Peyer's patch (tissue), 4 donors: ENCODE measurements around the gene RERE. TPM values are rescaled to one million over a fixed set of nuclear protein-coding genes. Genes with fewer than 3 reads are reported as not detected.

ENCODE experiments used
- DNase-seq, 3 donors: peaks; one replicate each; pipeline ENCODE4 v3.0.0-alpha.2; 2017 to 2019
- H3K27ac ChIP-seq, 4 donors: fragments of 200-600 bp; sonication (generic); one replicate each; pipeline ENCODE4 v1.5.1; 2016 to 2019
- H3K27me3 ChIP-seq, 2 donors: fragments of 200-600 bp; sonication (generic); one replicate each; pipeline ENCODE4 v1.5.1; 2019
- H3K36me3 ChIP-seq, 3 donors: fragments of 200-600 bp; sonication (generic); one replicate each; pipeline ENCODE4 v1.5.1; 2016 to 2019
- H3K4me1 ChIP-seq, 4 donors: fragments of 200-600 bp; sonication (generic); one replicate each; pipeline ENCODE4 v1.5.1; 2016 to 2019
- H3K4me3 ChIP-seq, 4 donors: fragments of 200-600 bp; sonication (generic); 1 replicate in 3 of 4; 2 replicates in 1 of 4; pipeline ENCODE4 v1.5.1; 2016 to 2019; ENCODE audit warnings: mild to moderate bottlenecking in 1 of 4
- H3K9me3 ChIP-seq, 4 donors: fragments of 200-600 bp; sonication (generic); one replicate each; pipeline ENCODE4 v1.5.1; 2016 to 2019; ENCODE audit warnings: mild to moderate bottlenecking in 1 of 4
- POLR2A ChIP-seq, 2 donors: fragments of 450-650 bp; IDR thresholded peaks; one replicate each; pipeline ENCODE4 v1.5.1; 2017; ENCODE audit warnings: antibody characterized with exemption in 2 of 2, mild to moderate bottlenecking in 2 of 2, moderate library complexity in 2 of 2
- total RNA-seq, 4 donors: library from RNA; depleted of rRNA; stranded (reverse); fragments of >200 nt; gene quantifications; one replicate each; pipeline ENCODE4 v1.1.0, GENCODE V29; 2016
- TF ChIP-seq, protein P1 (sequence below), 6 experiments: fragments of 450-650 bp in 4 of 6; fragments of 200-600 bp in 2 of 6; sonication (generic) in 1 of 6; IDR thresholded peaks; one replicate each; pipeline ENCODE4 v1.5.1; 2017 to 2019; ENCODE audit warnings: antibody characterized with exemption in 6 of 6, mild to moderate bottlenecking in 3 of 6, moderate library complexity in 1 of 6

RERE gene
- total RNA-seq, 4 donors from 2014 or later, result 98.5 to 528 (median 110) TPM

DNA sequence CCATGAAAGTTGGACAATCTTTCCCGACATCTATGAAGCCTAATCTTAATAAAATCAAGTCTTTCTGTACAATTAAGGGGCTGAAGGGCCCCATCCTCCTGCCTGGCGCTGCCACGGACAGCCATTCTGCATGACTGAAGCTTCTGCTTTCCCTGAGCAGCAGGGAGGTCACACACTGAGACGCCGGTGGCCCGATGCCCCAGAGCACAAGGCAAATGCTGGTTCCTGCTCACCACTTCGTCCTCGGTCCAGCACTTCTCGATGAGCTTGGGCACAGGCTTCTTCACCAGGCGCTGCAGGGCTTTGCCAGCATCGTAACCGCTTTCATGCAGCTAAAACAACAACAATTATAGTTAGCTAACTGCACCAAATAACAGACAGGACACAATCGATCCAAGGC, 351.7 kb downstream of the RERE start:
- TF ChIP-seq POLR2A (IDR thresholded peaks at IDR 0.05), result no peak
- Histone ChIP-seq H3K9me3 (no peaks in the 10 kb centered on the region), H3K27me3 (no peaks in the 10 kb centered on the region), H3K4me1 (peaks cover 0 to 31% (median 0%) of the 10 kb centered on the region in 4 donors), H3K36me3 (no peaks in the 10 kb centered on the region), H3K4me3 (no peak overlapping the region), H3K27ac (peak overlapping the region in 2 of 4 donors; percentile 14 to 28)
- DNase-seq, result peak in 1 of 3 donors; percentile 31

DNA sequence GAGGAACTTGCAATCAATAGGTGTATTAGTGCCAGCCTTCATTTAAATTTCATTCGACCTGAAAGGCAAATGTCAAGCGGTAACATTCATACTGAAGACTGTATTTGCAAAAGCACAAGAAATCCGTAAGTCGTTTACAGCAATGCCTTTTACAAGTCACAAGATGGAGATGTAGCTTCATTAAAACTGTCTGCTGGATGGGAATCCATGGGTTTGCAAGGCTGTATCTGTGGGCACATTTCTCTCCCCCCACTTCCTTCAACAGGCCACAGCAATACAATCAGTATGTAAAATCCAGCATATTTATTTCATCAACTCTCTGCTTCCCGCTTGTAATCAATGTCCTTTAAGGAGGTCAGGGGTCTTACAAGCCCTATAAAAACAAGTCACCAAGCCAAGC, 352.4 kb downstream of the RERE start:
- no peak for TF ChIP-seq POLR2A (IDR thresholded peaks at IDR 0.05)
- TF ChIP-seq, protein P1, sequence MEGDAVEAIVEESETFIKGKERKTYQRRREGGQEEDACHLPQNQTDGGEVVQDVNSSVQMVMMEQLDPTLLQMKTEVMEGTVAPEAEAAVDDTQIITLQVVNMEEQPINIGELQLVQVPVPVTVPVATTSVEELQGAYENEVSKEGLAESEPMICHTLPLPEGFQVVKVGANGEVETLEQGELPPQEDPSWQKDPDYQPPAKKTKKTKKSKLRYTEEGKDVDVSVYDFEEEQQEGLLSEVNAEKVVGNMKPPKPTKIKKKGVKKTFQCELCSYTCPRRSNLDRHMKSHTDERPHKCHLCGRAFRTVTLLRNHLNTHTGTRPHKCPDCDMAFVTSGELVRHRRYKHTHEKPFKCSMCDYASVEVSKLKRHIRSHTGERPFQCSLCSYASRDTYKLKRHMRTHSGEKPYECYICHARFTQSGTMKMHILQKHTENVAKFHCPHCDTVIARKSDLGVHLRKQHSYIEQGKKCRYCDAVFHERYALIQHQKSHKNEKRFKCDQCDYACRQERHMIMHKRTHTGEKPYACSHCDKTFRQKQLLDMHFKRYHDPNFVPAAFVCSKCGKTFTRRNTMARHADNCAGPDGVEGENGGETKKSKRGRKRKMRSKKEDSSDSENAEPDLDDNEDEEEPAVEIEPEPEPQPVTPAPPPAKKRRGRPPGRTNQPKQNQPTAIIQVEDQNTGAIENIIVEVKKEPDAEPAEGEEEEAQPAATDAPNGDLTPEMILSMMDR (IDR thresholded peaks at IDR 0.05), result peak in 2 of 6 experiments; percentile 5 to 9
- H3K27me3 ChIP-seq, result no peaks in the 10 kb centered on the region
- H3K4me1 ChIP-seq, result peaks cover 0 to 31% (median 0%) of the 10 kb centered on the region in 4 donors
- H3K36me3 ChIP-seq, result no peaks in the 10 kb centered on the region
- no peak for DNase-seq
- no peaks in the 10 kb centered on the region for H3K9me3 ChIP-seq
- H3K27ac ChIP-seq, result peak overlapping the region in 1 of 4 donors; percentile 83
- H3K4me3 ChIP-seq, result no peak overlapping the region

DNA sequence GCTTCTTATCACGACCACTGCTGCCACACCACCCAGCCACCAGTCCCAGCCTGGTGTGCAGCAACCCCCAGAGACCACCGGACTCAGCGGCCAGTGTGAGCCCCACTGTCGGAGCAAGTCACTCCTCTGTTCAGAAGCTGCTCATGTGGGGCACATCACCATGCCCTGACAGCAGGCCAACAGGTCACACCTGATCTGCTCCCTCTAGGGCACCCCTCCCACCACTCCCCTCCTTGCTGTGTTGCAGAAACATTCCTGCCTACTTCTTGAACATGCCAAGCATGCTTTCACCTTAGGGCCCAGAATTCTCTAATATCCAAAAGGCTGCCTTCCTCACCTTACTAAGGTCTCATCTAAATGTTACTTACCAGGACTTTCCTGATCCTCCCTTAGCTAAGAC, 353.1 kb downstream of the RERE start:
- DNase-seq, result no peak
- TF ChIP-seq POLR2A (IDR thresholded peaks at IDR 0.05), result no peak
- TF ChIP-seq, protein P1 (IDR thresholded peaks at IDR 0.05), result no peak
- peaks cover 0 to 31% (median 0%) of the 10 kb centered on the region in 4 donors for H3K4me1 ChIP-seq
- no peaks in the 10 kb centered on the region for H3K9me3 ChIP-seq
- H3K27me3 ChIP-seq, result no peaks in the 10 kb centered on the region
- no peaks in the 10 kb centered on the region for H3K36me3 ChIP-seq
- no peak overlapping the region for H3K4me3 ChIP-seq
- peak overlapping the region in 3 of 4 donors; percentile 66 to 83 (median 74) for H3K27ac ChIP-seq

DNA sequence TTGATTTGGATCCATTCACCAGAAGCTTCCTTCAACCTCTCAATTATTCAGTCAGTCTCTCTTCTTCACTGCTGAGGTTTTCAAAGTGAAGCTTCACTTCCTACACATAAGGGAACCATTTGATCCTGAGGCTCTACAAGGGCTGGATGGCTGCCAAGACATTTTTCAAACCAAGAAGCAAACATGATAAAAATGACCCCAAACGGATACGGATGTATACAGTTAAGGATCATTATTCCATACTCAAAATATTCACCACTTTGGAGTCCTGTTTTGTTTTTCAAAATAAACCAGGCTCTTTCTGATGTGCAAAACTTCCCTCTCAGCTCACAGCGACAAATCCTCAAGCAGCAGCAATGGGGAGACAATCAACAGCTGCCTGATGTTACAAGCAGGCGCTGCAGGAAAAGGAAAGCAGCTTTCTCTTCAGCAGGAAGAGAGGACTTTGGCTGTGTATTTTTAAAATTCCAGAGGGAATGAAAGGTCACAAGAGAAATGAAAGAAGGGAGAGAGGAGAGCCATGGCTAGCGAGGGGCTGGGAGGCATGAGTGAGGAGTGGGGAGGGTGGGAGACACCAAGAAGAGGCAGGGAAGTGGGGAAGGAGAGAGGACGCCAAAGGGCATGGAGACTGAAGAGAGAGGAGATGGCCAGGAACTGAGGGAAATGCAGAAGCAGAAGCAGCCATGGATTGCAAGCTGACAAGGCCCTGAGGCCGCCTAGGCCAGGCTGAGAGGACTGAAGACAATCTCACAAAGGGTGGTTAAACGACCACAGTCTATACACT, 354.1 kb downstream of the RERE start:
- Histone ChIP-seq H3K4me3 (peak overlapping the region in 1 of 4 donors; percentile 5), H3K27me3 (no peaks in the 10 kb centered on the region), H3K4me1 (peaks cover 0 to 31% (median 0%) of the 10 kb centered on the region in 4 donors), H3K36me3 (no peaks in the 10 kb centered on the region), H3K27ac (peak overlapping the region; percentile 50 to 83 (median 70)), H3K9me3 (no peaks in the 10 kb centered on the region)
- no peak for DNase-seq
- TF ChIP-seq, protein P1 (IDR thresholded peaks at IDR 0.05), result no peak
- TF ChIP-seq POLR2A (IDR thresholded peaks at IDR 0.05), result no peak

DNA sequence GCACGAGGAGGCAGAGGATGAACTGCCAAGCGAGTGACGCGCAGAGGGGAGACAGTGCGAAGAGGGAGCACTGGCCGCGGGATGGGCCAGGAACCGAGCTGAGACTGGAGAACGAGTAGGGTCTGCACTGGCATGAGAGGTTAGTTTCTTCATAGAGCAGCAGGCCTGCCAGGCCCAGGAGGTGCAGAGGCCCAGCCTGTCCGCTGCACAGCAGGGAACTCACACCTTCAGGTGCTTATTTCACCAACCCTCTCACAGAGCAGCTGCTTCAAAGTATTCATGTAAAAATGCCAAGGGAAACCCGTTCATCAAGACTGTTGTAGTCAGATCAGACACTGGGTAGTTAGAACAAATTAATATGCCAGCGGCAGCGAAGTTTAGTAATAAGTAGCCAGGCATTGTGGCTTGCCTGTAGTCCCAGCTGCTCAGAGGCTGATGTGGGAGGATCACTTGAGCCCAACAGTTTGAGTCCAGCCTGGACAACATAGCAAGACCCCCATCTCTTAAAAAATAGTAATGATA, 355.0 kb downstream of the RERE start:
- Histone ChIP-seq H3K27ac (peak overlapping the region; percentile 29 to 83 (median 52)), H3K36me3 (no peaks in the 10 kb centered on the region), H3K4me3 (no peak overlapping the region), H3K4me1 (peaks cover 0 to 31% (median 0%) of the 10 kb centered on the region in 4 donors), H3K9me3 (no peaks in the 10 kb centered on the region), H3K27me3 (no peaks in the 10 kb centered on the region)
- TF ChIP-seq POLR2A (IDR thresholded peaks at IDR 0.05), result no peak
- TF ChIP-seq, protein P1 (IDR thresholded peaks at IDR 0.05), result no peak
- no peak for DNase-seq
